ENCODE measurements around the gene CHRNB2. TPM values are rescaled to one million over a fixed set of nuclear protein-coding genes. Genes with fewer than 3 reads are reported as not detected.

Gene CHRNB2
- total and polyA plus RNA-seq, 9 of the 15 experiments (the other 6 are each of a cell fraction or from before 2014, with no cell fraction given), result 0.01 TPM; not detected in 8

DNA sequence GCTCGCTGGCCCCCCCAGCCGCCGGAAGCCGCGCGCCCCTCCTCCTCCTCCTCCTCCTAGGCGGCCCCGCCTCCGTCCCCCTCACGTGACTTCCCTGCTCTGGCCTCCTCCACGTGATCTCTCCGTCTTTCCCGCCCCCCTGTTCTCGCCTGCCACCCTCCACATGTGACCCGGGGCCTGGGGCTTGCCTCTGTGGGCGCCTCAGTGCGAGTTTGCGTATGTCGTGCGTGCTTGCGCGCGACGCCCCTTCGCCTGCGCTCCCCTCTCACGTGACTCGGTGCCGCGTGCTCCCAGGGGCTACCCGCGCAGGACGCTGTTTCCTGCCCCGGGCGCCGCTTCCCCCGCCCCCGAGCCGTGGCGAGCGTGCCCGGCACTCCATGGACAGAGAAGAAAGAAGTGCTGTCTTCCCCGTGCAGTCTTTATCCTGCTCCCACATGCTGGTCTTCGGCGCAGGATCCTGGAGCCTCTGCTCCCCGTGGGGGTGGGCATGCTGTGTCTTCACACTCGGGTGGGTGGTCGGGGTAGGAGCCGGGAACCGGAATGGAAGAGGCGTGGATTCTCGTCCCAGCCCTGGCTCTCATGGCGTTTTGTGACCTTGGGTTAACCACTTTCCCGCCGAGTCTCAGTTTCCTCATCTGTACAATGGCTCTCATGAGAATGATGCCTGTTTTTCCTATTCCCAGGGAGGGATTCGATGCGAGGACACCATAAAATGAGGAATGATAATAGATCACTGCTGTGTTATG is 8.7 kb upstream of the CHRNB2 start (continued):
- TF ChIP-seq, protein P1, sequence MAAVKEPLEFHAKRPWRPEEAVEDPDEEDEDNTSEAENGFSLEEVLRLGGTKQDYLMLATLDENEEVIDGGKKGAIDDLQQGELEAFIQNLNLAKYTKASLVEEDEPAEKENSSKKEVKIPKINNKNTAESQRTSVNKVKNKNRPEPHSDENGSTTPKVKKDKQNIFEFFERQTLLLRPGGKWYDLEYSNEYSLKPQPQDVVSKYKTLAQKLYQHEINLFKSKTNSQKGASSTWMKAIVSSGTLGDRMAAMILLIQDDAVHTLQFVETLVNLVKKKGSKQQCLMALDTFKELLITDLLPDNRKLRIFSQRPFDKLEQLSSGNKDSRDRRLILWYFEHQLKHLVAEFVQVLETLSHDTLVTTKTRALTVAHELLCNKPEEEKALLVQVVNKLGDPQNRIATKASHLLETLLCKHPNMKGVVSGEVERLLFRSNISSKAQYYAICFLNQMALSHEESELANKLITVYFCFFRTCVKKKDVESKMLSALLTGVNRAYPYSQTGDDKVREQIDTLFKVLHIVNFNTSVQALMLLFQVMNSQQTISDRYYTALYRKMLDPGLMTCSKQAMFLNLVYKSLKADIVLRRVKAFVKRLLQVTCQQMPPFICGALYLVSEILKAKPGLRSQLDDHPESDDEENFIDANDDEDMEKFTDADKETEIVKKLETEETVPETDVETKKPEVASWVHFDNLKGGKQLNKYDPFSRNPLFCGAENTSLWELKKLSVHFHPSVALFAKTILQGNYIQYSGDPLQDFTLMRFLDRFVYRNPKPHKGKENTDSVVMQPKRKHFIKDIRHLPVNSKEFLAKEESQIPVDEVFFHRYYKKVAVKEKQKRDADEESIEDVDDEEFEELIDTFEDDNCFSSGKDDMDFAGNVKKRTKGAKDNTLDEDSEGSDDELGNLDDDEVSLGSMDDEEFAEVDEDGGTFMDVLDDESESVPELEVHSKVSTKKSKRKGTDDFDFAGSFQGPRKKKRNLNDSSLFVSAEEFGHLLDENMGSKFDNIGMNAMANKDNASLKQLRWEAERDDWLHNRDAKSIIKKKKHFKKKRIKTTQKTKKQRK (IDR thresholded peaks at IDR 0.05; ENCODE audit: borderline replicate concordance, low read depth, low read length), result no peak
- TF ChIP-seq CBX5 (IDR thresholded peaks at IDR 0.05; ENCODE audit: borderline replicate concordance, low read depth), result no peak
- peak; percentile 37; the same call in 1 of the 2 replicates for TF ChIP-seq KLF16 (IDR thresholded peaks at IDR 0.05)
- no peak for TF ChIP-seq MTF1 (CRISPR knock-in tag; IDR thresholded peaks at IDR 0.05; ENCODE audit: borderline replicate concordance)
- no peak for TF ChIP-seq SIRT6 (IDR thresholded peaks at IDR 0.05; ENCODE audit: low read depth, low read length)
- TF ChIP-seq, protein P2, sequence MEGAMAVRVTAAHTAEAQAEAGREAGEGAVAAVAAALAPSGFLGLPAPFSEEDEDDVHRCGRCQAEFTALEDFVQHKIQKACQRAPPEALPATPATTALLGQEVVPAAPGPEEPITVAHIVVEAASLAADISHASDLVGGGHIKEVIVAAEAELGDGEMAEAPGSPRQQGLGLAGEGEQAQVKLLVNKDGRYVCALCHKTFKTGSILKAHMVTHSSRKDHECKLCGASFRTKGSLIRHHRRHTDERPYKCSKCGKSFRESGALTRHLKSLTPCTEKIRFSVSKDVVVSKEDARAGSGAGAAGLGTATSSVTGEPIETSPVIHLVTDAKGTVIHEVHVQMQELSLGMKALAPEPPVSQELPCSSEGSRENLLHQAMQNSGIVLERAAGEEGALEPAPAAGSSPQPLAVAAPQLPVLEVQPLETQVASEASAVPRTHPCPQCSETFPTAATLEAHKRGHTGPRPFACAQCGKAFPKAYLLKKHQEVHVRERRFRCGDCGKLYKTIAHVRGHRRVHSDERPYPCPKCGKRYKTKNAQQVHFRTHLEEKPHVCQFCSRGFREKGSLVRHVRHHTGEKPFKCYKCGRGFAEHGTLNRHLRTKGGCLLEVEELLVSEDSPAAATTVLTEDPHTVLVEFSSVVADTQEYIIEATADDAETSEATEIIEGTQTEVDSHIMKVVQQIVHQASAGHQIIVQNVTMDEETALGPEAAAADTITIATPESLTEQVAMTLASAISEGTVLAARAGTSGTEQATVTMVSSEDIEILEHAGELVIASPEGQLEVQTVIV (CRISPR knock-in tag; IDR thresholded peaks at IDR 0.05; ENCODE audit: borderline replicate concordance), result no peak
- peak; percentile 74 for TF ChIP-seq SMAD4 (CRISPR knock-in tag; conservative IDR thresholded peaks at IDR 0.05)
- TF ChIP-seq, protein P3, sequence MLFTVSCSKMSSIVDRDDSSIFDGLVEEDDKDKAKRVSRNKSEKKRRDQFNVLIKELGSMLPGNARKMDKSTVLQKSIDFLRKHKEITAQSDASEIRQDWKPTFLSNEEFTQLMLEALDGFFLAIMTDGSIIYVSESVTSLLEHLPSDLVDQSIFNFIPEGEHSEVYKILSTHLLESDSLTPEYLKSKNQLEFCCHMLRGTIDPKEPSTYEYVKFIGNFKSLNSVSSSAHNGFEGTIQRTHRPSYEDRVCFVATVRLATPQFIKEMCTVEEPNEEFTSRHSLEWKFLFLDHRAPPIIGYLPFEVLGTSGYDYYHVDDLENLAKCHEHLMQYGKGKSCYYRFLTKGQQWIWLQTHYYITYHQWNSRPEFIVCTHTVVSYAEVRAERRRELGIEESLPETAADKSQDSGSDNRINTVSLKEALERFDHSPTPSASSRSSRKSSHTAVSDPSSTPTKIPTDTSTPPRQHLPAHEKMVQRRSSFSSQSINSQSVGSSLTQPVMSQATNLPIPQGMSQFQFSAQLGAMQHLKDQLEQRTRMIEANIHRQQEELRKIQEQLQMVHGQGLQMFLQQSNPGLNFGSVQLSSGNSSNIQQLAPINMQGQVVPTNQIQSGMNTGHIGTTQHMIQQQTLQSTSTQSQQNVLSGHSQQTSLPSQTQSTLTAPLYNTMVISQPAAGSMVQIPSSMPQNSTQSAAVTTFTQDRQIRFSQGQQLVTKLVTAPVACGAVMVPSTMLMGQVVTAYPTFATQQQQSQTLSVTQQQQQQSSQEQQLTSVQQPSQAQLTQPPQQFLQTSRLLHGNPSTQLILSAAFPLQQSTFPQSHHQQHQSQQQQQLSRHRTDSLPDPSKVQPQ (CRISPR knock-in tag; IDR thresholded peaks at IDR 0.05; ENCODE audit: borderline replicate concordance), result peak; percentile 73; the same call in 1 of the 2 replicates
- TF ChIP-seq TRIM28 (IDR thresholded peaks at IDR 0.05), result no peak
- peak; percentile 99 for TF ChIP-seq TOE1 (IDR thresholded peaks at IDR 0.05; ENCODE audit: borderline replicate concordance)
- peak; percentile 70; the same call in 1 of the 2 replicates for TF ChIP-seq TOE1 (CRISPR knock-in tag; IDR thresholded peaks at IDR 0.05; ENCODE audit: borderline replicate concordance, low read depth)
- peak; percentile 92 for TF ChIP-seq DIDO1 (tag; IDR thresholded peaks at IDR 0.05; ENCODE audit: low read depth)
- TF ChIP-seq POLR2AphosphoS2 (IDR thresholded peaks at IDR 0.05; ENCODE audit: low read length), result no peak
- no peak for TF ChIP-seq ZSCAN32 (CRISPR knock-in tag; IDR thresholded peaks at IDR 0.05)
- no peak for TF ChIP-seq PPARD (CRISPR knock-in tag; IDR thresholded peaks at IDR 0.05)
- TF ChIP-seq SRF (CRISPR knock-in tag; IDR thresholded peaks at IDR 0.05), result peak in 1 of 2 experiments; percentile 48; a peak in 1 of 4 replicates
- no peak for TF ChIP-seq MCM5 (IDR thresholded peaks at IDR 0.05; ENCODE audit: low read depth)
- TF ChIP-seq HDAC3 (IDR thresholded peaks at IDR 0.05; ENCODE audit: borderline replicate concordance, partially characterized antibody), result no peak
- peak; percentile 32; the same call in 1 of the 2 replicates for TF ChIP-seq MEF2D (tag; conservative IDR thresholded peaks at IDR 0.05; ENCODE audit: low read depth)
- TF ChIP-seq ZNF121 (CRISPR knock-in tag; conservative IDR thresholded peaks at IDR 0.05), result no peak
